Liver (tissue), 9 donors: ENCODE results near the gene PAX8. TPM values are rescaled to one million over a fixed set of nuclear protein-coding genes. Genes with fewer than 3 reads are reported as not detected.

Experiments used
- DNase-seq: peaks from one replicate; pipeline ENCODE4 v3.0.0-alpha.2; 2017; ENCODE audit warnings: low spot score
- H3K27ac ChIP-seq, 2 donors: one replicate each; pipeline ENCODE4 v1.7.0; 2013; ENCODE audit warnings: inconsistent platforms in 2 of 2, low read length in 2 of 2, control low read depth in 1 of 2, low read depth in 1 of 2, mild to moderate bottlenecking in 1 of 2
- H3K27me3 ChIP-seq, 4 donors: one replicate each; pipeline versions ENCODE4 v1.6.1 to v1.7.0; 2013; ENCODE audit warnings: low read length in 3 of 4, inconsistent platforms in 1 of 4, mild to moderate bottlenecking in 1 of 4, moderate library complexity in 1 of 4; ENCODE audit not compliant: control insufficient read depth in 4 of 4, insufficient read depth in 4 of 4
- H3K36me3 ChIP-seq, 4 donors: one replicate each; pipeline versions ENCODE4 v1.6.1 to v1.7.0; 2013; ENCODE audit warnings: low read length in 3 of 4, mild to moderate bottlenecking in 3 of 4, low read depth in 1 of 4, moderate library complexity in 1 of 4; ENCODE audit not compliant: control insufficient read depth in 4 of 4, insufficient read depth in 3 of 4
- H3K4me1 ChIP-seq, 4 donors: one replicate each; pipeline versions ENCODE4 v1.6.1 to v1.7.0; 2013; ENCODE audit warnings: low read length in 3 of 4, mild to moderate bottlenecking in 3 of 4, moderate library complexity in 1 of 4; ENCODE audit not compliant: control insufficient read depth in 4 of 4, insufficient read depth in 4 of 4
- H3K4me3 ChIP-seq, 3 donors: one replicate each; pipeline versions ENCODE4 v1.6.1 to v1.7.0; 2013; ENCODE audit warnings: low read length in 3 of 3, control low read depth in 1 of 3, low read depth in 1 of 3, mild to moderate bottlenecking in 1 of 3
- H3K9ac ChIP-seq, 2 donors: one replicate each; pipeline ENCODE4 v1.7.0; 2013; ENCODE audit warnings: low read length in 2 of 2, mild to moderate bottlenecking in 2 of 2, moderate library complexity in 2 of 2, control low read depth in 1 of 2, low read depth in 1 of 2
- H3K9me3 ChIP-seq, 4 donors: one replicate each; pipeline versions ENCODE4 v1.6.1 to v1.7.0; 2013; ENCODE audit warnings: low read length in 3 of 4; ENCODE audit not compliant: control insufficient read depth in 4 of 4
- CTCF ChIP-seq: fragments of 150-350 bp; IDR thresholded peaks from 2 replicates; pipeline ENCODE4 v1.5.1; 2017; ENCODE audit warnings: improper control_type of control experiment, low read depth, low read length; ENCODE audit not compliant: missing input control
- EGR1 ChIP-seq, 2 donors: IDR thresholded peaks; 2 replicates each; pipeline ENCODE4 v1.6.1; 2016 to 2018; ENCODE audit warnings: antibody characterized with exemption in 2 of 2, low read depth in 2 of 2
- HNF4A ChIP-seq, 2 donors: conservative IDR thresholded peaks; 2 replicates each; pipeline ENCODE4 v1.6.1; 2016; ENCODE audit warnings: antibody characterized with exemption in 2 of 2, mild to moderate bottlenecking in 2 of 2
- JUND ChIP-seq, 2 donors: IDR thresholded peaks; 2 replicates each; pipeline ENCODE4 v1.6.1; 2016; ENCODE audit warnings: antibody characterized with exemption in 2 of 2
- MAX ChIP-seq: IDR thresholded peaks from 2 replicates; pipeline ENCODE4 v1.6.1; 2016; ENCODE audit warnings: antibody characterized with exemption
- REST ChIP-seq: IDR thresholded peaks from 2 replicates; pipeline ENCODE4 v1.6.1; 2016; ENCODE audit warnings: antibody characterized with exemption, mild to moderate bottlenecking
- SP1 ChIP-seq: IDR thresholded peaks from 2 replicates; pipeline ENCODE4 v1.6.1; 2018; ENCODE audit warnings: antibody characterized with exemption, mild to moderate bottlenecking
- TAF1 ChIP-seq: conservative IDR thresholded peaks from 2 replicates; pipeline ENCODE4 v1.6.1; 2016; ENCODE audit warnings: antibody characterized with exemption, mild to moderate bottlenecking
- YY1 ChIP-seq: IDR thresholded peaks from 2 replicates; pipeline ENCODE4 v1.6.1; 2016; ENCODE audit warnings: antibody characterized with exemption, mild to moderate bottlenecking
- ZBTB33 ChIP-seq: IDR thresholded peaks from 2 replicates; pipeline ENCODE4 v1.6.1; 2016; ENCODE audit warnings: antibody characterized with exemption
- WGBS: extraction: QIAGEN DNeasy Blood & Tissue Kit; methylation state at CpG from one replicate; pipeline ENCODE4 v1.1.7; 2013; 5-methylcytosine and 5-hydroxymethylcytosine counted together
- polyA plus RNA-seq, 2 donors: library from polyadenylated mRNA; stranded (reverse) in 1 of 2; unstranded in 1 of 2; fragments of 200-250 nt in 1 of 2; fragments of >200 nt in 1 of 2; fragmentation: Nextera tagmentation in 1 of 2; extraction: Ambion mirVana in 1 of 2; gene quantifications; one replicate each; pipeline versions ENCODE4 v1.2.1 to v1.2.3, GENCODE V29; 2013 to 2015
- total RNA-seq, 2 donors: library from RNA; depleted of rRNA; stranded (reverse); fragments of >200 nt; gene quantifications; one replicate each; pipeline ENCODE4 v1.2.3, GENCODE V29; 2014
- donor health status: healthy.
- donor health status: healthy.
- donor health status: healthy.
- donor health status: healthy.
- donor health status: healthy.

The PAX8 gene
- total and polyA plus RNA-seq, 4 donors: 0.09 to 0.85 (median 0.33) TPM

GRCh38 chr2:113282747-113283533 is 4.2 kb upstream of the PAX8 start (continued):
- peak; percentile 34 for TF ChIP-seq TAF1
- TF ChIP-seq REST: peak; percentile 70
- peak in 1 of 2 donors; percentile 58 for TF ChIP-seq EGR1 (IDR thresholded peaks at IDR 0.05; ENCODE audit: low read depth in 2 of 2)

- WGBS: 42% methylated on average over 12 of the region's 12 CpGs
- Histone ChIP-seq H3K27me3 (peaks cover 0 to 2% (median 0%) of the 10 kb centered on the region in 4 donors), H3K36me3 (no peaks in the 10 kb centered on the region), H3K9ac (peak overlapping the region in 1 of 2 donors; percentile 50), H3K9me3 (no peaks in the 10 kb centered on the region), H3K27ac (peak overlapping the region; percentile 91 to 92), H3K4me1 (peaks cover 16 to 42% (median 36%) of the 10 kb centered on the region in 4 donors), H3K4me3 (no peak overlapping the region)
- no peak for DNase-seq
- TF ChIP-seq EGR1 (IDR thresholded peaks at IDR 0.05; ENCODE audit: low read depth in 2 of 2) (no peak), HNF4A (conservative IDR thresholded peaks at IDR 0.05) (peak in 1 of 2 donors; percentile 53), YY1 (no peak), SP1 (no peak), ZBTB33 (no peak), REST (peak; percentile 5), MAX (no peak), CTCF (peak; percentile 11), JUND (IDR thresholded peaks at IDR 0.05) (no peak)
Measured at GRCh38 chr2:113281910-113282746, 3.4 kb upstream of the PAX8 start.
